ENCODE results near the gene UBTD2. TPM values are rescaled to one million over a fixed set of nuclear protein-coding genes. Genes with fewer than 3 reads are reported as not detected.
A peak's percentile ranks its signal among the peaks of the same experiment; 100 is the strongest.

Gene UBTD2
- total and polyA plus RNA-seq, 10 of the 15 experiments (the other 5 are each of a cell fraction or from before 2014, with no cell fraction given): 7.7 to 30.5 (median 19.4) TPM

GRCh38 chr5:172188033-172188892, 95.3 kb downstream of the UBTD2 start, which contains the start of gene STK10 (continued):
- TF ChIP-seq MYC (IDR thresholded peaks at IDR 0.05; ENCODE audit: insufficient read depth, insufficient read length, insufficient replicate concordance, low read length, severe bottlenecking) (no peak), POLR2AphosphoS5 (IDR thresholded peaks at IDR 0.05; ENCODE audit: low read length) (0 out of 2 replicates have a peak, but pooled peaks have one; percentile 10), LARP7 (IDR thresholded peaks at IDR 0.05) (peak; percentile 77), GABPA (IDR thresholded peaks at IDR 0.05; ENCODE audit: low read depth) (no peak), MEF2A (IDR thresholded peaks at IDR 0.05; ENCODE audit: insufficient read depth, low read depth, low read length) (no peak), BCL11A (IDR thresholded peaks at IDR 0.05; ENCODE audit: low read depth, low read length) (no peak), SP1 (IDR thresholded peaks at IDR 0.05; ENCODE audit: low read depth, low read length) (no peak), NR2C2 (IDR thresholded peaks at IDR 0.05; ENCODE audit: borderline replicate concordance, control insufficient read depth, insufficient read length, low read depth) (no peak), NR2F1 (conservative IDR thresholded peaks at IDR 0.05) (peak; percentile 63), TCF7 (IDR thresholded peaks at IDR 0.05; ENCODE audit: borderline replicate concordance) (no peak), BMI1 (IDR thresholded peaks at IDR 0.05; ENCODE audit: borderline replicate concordance) (no peak), ATF2 (IDR thresholded peaks at IDR 0.05; ENCODE audit: low read length) (no peak), SIX5 (IDR thresholded peaks at IDR 0.05; ENCODE audit: low read depth, low read length, severe bottlenecking) (peak; percentile 73), CBX3 (IDR thresholded peaks at IDR 0.05; ENCODE audit: borderline replicate concordance, low read depth) (no peak), PAX5 (IDR thresholded peaks at IDR 0.05; ENCODE audit: borderline replicate concordance, low read depth, low read length) (peak; percentile 86), SMAD5 (IDR thresholded peaks at IDR 0.05; ENCODE audit: low read depth) (no peak), ZNF274 (IDR thresholded peaks at IDR 0.05; ENCODE audit: insufficient read depth, insufficient read length) (no peak), SRF (IDR thresholded peaks at IDR 0.05; ENCODE audit: low read depth in 2 of 2, low read length in 2 of 2) (no peak)
- TF ChIP-seq, protein P1, sequence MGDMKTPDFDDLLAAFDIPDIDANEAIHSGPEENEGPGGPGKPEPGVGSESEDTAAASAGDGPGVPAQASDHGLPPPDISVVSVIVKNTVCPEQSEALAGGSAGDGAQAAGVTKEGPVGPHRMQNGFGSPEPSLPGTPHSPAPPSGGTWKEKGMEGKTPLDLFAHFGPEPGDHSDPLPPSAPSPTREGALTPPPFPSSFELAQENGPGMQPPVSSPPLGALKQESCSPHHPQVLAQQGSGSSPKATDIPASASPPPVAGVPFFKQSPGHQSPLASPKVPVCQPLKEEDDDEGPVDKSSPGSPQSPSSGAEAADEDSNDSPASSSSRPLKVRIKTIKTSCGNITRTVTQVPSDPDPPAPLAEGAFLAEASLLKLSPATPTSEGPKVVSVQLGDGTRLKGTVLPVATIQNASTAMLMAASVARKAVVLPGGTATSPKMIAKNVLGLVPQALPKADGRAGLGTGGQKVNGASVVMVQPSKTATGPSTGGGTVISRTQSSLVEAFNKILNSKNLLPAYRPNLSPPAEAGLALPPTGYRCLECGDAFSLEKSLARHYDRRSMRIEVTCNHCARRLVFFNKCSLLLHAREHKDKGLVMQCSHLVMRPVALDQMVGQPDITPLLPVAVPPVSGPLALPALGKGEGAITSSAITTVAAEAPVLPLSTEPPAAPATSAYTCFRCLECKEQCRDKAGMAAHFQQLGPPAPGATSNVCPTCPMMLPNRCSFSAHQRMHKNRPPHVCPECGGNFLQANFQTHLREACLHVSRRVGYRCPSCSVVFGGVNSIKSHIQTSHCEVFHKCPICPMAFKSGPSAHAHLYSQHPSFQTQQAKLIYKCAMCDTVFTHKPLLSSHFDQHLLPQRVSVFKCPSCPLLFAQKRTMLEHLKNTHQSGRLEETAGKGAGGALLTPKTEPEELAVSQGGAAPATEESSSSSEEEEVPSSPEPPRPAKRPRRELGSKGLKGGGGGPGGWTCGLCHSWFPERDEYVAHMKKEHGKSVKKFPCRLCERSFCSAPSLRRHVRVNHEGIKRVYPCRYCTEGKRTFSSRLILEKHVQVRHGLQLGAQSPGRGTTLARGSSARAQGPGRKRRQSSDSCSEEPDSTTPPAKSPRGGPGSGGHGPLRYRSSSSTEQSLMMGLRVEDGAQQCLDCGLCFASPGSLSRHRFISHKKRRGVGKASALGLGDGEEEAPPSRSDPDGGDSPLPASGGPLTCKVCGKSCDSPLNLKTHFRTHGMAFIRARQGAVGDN (IDR thresholded peaks at IDR 0.05): peak; percentile 35; the same call in 1 of the 2 replicates
- TF ChIP-seq, protein P2, sequence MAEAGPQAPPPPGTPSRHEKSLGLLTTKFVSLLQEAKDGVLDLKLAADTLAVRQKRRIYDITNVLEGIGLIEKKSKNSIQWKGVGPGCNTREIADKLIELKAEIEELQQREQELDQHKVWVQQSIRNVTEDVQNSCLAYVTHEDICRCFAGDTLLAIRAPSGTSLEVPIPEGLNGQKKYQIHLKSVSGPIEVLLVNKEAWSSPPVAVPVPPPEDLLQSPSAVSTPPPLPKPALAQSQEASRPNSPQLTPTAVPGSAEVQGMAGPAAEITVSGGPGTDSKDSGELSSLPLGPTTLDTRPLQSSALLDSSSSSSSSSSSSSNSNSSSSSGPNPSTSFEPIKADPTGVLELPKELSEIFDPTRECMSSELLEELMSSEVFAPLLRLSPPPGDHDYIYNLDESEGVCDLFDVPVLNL (IDR thresholded peaks at IDR 0.05; ENCODE audit: low read depth, low read length): no peak
- TF ChIP-seq, protein P3, sequence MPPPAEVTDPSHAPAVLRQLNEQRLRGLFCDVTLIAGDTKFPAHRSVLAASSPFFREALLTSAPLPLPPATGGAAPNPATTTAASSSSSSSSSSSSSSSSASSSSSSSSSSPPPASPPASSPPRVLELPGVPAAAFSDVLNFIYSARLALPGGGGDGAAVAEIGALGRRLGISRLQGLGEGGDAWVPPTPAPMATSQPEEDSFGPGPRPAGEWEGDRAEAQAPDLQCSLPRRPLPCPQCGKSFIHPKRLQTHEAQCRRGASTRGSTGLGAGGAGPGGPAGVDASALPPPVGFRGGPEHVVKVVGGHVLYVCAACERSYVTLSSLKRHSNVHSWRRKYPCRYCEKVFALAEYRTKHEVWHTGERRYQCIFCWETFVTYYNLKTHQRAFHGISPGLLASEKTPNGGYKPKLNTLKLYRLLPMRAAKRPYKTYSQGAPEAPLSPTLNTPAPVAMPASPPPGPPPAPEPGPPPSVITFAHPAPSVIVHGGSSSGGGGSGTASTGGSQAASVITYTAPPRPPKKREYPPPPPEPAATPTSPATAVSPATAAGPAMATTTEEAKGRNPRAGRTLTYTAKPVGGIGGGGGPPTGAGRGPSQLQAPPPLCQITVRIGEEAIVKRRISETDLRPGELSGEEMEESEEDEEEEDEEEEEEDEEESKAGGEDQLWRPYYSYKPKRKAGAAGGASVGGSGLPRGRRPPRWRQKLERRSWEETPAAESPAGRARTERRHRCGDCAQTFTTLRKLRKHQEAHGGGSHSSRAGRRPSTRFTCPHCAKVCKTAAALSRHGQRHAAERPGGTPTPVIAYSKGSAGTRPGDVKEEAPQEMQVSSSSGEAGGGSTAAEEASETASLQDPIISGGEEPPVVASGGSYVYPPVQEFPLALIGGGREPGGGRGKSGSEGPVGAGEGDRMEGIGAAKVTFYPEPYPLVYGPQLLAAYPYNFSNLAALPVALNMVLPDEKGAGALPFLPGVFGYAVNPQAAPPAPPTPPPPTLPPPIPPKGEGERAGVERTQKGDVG (CRISPR knock-in tag; IDR thresholded peaks at IDR 0.05): no peak
